Measurements from ENCODE around the gene FAM186B.
A peak's percentile ranks its signal among the peaks of the same experiment; 100 is the strongest.

FAM186B gene

DNA sequence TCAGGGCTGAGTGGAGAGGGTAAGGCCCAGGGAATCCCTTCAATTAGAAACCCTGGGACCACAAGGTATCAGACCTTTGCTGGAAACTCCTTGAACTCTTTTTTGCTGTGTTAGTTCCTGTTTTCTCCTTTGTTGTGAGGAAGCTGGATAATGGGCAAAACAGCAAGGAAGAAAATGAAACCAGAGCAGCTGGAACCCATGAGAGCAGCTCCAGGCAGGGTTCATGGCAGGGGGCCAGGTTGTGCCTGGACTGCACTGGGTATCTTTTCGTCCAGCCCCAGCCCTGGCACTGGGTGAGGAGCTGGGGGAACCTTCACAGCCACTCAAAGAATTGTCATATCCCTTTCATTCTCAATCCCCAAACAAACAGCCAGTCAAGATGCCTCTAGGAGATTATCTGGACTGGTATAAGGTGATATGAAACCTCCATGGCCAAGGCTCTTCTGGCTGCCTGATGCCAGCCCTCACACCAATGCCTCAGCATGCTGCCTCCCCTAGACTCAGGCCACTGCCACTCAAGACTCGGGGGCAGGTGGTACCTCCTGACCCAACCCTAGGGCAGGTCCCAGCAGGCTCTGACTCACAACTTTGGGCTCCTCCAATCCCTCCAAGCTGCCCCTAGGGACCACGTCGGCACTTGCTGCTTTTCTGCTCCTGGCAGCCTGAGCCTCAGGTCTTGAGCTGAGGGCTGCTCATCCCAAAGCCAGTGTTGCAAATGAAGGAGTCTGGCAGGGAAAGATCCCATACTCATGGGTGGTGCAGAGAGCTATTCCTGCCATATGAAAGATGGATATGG is 16.5 kb downstream of the FAM186B start:
- TF ChIP-seq, protein P1, sequence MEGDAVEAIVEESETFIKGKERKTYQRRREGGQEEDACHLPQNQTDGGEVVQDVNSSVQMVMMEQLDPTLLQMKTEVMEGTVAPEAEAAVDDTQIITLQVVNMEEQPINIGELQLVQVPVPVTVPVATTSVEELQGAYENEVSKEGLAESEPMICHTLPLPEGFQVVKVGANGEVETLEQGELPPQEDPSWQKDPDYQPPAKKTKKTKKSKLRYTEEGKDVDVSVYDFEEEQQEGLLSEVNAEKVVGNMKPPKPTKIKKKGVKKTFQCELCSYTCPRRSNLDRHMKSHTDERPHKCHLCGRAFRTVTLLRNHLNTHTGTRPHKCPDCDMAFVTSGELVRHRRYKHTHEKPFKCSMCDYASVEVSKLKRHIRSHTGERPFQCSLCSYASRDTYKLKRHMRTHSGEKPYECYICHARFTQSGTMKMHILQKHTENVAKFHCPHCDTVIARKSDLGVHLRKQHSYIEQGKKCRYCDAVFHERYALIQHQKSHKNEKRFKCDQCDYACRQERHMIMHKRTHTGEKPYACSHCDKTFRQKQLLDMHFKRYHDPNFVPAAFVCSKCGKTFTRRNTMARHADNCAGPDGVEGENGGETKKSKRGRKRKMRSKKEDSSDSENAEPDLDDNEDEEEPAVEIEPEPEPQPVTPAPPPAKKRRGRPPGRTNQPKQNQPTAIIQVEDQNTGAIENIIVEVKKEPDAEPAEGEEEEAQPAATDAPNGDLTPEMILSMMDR (conservative IDR thresholded peaks at IDR 0.05; ENCODE audit: control insufficient read depth, insufficient read depth, low read depth, low read length) = no peak
- peak; percentile 23 for DNase-seq (ENCODE audit: low read depth)

DNA sequence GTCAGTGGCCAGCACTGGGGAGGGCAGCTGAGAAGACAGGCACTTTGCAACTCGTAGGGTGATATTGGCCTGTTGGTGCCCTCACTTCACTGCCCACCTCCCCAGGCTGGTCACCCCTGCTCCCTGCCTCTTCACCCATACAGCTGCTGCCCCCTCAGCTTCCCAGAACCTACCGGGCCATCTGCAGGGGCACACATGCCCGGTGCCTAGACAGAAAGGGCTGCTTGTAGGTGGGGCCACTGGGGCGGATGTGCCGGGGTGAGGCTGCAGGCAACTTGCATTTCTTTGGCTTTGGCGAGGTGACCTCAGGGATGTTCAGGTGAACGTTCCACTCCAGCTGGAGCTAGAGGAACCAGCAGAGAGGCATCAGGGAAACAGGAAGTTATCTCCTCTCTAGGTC is 17.2 kb downstream of the FAM186B start:
- DNase-seq (ENCODE audit: low read depth) = no peak
- TF ChIP-seq, protein P1 (conservative IDR thresholded peaks at IDR 0.05; ENCODE audit: control insufficient read depth, insufficient read depth, low read depth, low read length) = no peak
- no peak overlapping the region for H3K4me3 ChIP-seq (ENCODE audit: control insufficient read depth, low read depth, low read length)

More for the DNA sequence above, 16.5 kb downstream of the FAM186B start:
- no peak overlapping the region for H3K4me3 ChIP-seq (ENCODE audit: control insufficient read depth, low read depth, low read length)

DNA sequence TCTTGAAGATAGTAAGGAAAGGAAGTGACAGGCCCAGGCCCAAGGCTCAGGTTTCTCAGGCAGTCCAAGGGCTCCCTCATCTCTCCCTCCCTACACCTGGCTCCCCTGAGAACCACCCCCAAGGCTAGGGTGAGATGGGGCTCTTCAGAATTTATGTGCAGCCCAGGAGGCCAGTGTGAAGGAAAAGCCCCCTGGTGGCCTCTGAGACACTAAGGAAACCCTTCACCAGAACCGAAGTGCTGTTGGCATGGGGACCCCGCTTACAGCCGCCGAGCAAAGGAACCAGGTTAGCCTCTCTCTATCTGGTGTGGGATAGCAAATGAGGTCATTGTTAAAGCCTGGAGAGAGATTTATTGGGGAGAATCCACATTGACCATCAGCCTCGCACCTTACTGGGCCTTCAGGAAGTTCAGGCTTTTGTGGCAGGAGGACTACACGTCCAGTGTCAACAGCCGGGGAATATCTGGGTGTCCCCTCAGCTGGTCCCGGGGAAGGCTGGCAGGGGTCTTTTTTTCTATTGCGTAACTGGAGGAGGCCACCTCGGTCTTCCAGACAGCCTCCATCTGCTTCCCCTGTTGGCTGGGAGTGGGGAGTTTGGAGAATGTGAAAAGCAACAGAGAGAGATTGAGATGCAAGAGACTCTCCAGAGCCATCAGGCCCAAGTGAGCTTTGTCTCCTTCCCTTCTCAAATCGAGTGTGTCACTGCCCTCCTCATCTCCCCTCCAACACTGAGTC is 18.1 kb downstream of the FAM186B start:
- no peak overlapping the region for H3K4me3 ChIP-seq (ENCODE audit: control insufficient read depth, low read depth, low read length)
- TF ChIP-seq, protein P1 (conservative IDR thresholded peaks at IDR 0.05; ENCODE audit: control insufficient read depth, insufficient read depth, low read depth, low read length) = no peak
- no peak for DNase-seq (ENCODE audit: low read depth)

DNA sequence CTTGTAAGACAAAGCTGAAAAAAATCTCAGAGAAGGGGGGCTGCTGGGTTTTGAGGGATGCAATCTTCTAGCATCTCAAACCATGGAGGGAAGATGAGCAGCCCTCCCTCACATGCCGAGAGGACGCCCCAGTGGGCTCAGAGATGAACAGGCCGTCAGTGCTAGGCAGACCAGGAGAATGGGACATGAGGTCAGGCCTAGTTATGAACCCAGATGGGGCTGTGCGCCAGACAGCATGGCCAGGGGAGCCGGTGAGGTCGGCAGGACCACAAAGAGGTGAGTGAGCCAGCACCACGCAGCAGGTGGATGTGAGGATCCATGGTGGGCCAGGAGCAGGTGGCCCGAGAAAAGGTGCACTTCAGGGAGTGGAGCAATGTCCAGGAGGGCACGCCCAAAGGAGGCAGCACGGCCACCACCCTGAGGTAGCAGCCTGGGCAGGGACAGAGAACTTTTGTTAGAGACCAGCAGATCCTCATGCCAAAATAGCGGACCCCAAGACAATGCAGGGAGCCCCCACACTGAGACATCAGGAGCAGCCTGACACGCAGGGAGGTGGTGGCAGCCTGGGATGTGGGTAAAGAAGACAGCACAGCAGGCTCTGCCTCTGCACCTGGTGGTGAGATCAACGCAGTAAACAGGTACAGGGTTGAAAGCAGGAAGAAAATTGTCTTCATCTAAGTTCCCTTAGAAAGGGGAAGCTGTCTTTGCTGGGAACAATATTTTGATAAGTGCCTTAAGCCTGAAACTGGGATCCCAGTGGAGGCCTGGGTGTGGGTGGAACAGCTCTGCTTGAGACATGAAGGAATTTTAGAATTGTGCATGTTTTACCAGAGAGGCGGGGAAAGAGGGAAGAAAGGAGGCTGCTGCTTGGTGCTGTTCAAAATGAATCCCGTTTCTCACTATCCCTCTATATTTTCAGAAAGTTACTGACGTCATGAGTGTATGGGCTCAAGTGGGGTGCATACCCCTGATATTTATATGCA is 19.7 kb downstream of the FAM186B start:
- no peak overlapping the region for H3K4me3 ChIP-seq (ENCODE audit: control insufficient read depth, low read depth, low read length)
- TF ChIP-seq, protein P1 (conservative IDR thresholded peaks at IDR 0.05; ENCODE audit: control insufficient read depth, insufficient read depth, low read depth, low read length) = no peak
- DNase-seq (ENCODE audit: low read depth) = no peak

DNA sequence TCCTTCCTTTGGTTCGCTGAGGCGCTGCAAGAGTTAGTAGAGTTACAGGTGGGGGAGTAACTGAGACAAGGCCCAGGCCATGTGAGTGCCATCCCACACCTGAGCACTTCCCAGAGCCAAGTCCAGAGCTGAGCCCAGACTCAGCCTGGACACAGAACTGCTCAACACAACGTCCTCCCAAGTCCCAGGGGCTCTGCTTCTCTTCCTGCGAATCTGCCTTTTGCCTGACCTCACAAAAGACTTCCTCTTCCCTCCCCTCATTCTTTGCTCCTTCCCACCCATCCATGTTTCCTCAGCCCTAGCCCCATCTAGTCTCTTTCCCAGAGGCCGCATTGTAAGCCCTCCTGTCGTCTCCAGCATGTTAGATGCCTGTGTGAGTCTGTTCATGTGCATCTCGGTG is 20.8 kb downstream of the FAM186B start:
- H3K4me3 ChIP-seq (ENCODE audit: control insufficient read depth, low read depth, low read length) = no peak overlapping the region
- TF ChIP-seq, protein P1 (conservative IDR thresholded peaks at IDR 0.05; ENCODE audit: control insufficient read depth, insufficient read depth, low read depth, low read length) = no peak
- no peak for DNase-seq (ENCODE audit: low read depth)

Data from fibroblast of mammary gland (primary cell).